ENCODE measurements around the gene UBA5.
A peak's percentile ranks its signal among the peaks of the same experiment; 100 is the strongest.

UBA5 gene

DNA sequence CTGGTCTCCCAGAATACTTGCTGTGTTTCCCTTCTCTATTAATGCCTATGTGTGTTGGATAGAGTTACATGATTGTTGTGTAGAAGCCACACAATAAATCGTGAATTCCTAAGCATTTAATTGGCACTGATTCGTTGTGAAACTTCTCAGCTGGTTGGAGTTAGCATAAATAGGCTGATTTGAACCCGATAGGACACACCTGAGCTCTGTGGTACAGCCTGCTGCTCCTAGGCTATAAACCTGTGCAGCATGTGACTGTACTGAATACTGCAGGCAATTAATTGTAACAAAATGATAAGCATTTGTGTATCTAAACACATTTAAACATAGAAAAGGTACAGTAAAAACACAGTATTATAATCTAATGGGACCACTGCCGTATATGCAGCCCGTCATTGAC lies 5.4 kb upstream of the UBA5 start:
- no peak for DNase-seq

DNA sequence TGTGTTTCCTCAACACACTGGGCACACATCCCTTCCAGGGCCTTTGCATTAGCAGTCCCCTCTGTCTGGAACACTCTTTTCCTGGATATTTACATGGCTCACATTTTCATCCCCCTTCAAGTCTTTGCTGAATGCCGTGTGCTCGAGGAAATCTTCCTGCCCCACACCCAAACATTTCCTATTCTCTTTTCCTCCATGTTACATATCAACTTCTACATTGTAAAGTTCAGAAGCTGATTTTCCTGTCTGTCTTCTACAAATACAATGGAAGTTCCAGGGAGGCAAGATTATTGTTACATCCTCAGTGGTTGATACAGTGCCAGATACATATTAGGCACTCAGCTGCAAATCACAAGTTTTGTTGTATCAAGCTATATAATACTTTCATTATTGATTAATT lies 4.7 kb upstream of the UBA5 start:
- no peak for DNase-seq

DNA sequence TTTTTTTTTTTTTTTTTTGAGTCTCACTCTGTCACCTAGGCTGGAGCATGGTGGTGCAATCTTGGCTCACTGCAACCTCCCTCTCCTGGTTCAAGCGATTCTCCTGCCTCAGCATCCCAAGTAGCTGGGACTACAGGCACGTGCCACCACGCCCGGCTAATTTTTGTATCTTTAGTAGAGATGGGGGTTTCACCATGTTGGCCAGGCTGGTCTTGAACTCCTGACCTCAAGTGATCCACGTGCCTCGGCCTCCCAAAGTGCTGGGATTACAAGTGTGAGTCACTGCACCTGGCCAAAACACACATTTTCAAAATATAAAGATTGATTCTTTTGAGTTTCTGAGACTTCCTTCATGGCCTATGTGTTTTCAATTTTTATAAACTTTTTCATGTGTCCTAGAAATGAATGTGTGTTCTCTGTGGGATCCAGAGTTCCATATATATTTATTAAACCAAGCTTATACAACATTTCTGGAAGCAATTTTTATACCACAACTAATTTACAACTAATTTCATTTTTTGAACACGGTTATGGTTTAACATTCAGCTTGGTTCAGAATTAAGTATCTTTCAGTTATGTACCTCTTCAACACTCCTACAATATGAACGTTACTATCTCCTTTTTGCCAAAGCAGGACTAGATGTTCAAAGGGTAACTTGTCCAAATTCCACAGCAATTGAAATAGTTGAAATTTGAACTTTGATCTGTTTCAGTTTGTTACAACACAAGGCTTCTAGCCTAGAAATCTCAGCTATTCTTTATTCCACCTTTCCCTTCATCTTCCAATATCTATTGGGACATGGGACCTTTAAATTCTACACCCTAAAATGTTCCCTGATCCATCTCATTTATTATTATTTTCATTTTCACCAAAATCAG lies 2.0 kb upstream of the UBA5 start:
- no peak for DNase-seq

DNA sequence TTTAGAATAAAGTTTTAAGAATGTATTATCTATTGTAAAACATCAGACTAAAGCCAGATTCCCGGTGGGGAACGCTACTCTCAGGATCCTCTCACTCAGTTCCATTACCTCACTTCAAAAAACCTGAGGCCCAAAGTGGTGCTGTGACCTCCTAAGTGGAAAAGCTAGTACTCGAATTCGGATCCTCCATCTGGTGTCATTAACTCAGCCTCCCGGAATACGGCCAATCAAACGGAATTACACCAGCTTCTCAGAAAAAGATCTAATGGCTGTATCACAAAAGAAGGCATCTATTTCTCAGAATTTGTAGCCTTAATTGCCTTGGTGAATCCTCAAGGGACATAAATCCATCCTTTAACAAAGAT lies 1.1 kb upstream of the UBA5 start:
- DNase-seq = peak in 1 of 3 donors; percentile 6

DNA sequence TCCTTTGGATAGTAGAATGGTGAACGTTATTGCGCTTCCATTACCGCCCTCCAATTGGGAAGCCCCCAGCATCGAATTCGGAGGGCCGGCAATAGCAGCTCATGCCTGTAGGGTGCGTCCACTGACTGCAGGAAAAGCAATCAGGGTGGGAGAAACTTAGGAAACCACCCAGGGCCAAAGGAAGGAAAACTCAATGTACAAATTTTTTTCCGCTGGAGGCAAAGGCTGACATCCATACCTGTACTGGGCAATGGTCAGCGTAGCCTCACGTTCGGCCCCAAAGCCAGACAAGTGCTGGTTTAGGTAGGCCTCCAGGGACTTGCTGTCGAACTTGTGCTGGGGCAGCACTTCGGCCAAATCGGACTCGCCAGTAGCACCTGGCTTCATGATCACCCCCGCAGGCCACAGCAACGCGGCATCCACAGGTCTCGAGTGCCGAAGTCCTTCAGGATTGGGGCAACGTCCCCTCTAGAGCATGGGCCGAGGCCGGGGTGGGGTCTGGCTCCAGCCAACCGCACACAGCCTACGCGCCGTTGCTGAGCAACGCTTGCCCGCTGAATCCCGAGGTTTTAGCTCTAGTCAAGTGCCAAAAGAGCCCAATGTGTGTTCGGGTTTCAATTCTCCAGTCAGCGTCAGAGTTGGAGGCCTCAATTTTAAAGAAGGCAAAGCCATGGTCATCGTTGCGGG lies 621 bp upstream of the UBA5 start, which contains the start of gene ACAD11:
TSS of gene ACAD11 (minus strand) at position 445 of the 687 bp plus-strand sequence. CDS start at position 387, 58 bp downstream.
- peak; percentile 67 to 72 (median 69) for DNase-seq

DNA sequence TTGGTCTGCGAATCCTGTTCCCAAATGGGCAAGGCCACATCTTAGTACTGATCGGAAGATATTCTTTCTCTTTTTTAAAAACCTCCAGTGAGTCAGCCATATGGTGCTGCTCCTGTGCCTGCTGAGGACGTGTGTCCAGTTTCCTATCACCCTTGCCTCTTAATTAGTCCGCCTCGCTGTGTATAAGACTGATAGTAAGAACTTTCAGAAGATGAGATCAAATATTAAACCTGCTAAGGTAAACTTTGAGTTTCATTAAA lies 612 bp downstream of the UBA5 start:
- DNase-seq = peak in 2 of 3 donors; percentile 32 to 40

DNA sequence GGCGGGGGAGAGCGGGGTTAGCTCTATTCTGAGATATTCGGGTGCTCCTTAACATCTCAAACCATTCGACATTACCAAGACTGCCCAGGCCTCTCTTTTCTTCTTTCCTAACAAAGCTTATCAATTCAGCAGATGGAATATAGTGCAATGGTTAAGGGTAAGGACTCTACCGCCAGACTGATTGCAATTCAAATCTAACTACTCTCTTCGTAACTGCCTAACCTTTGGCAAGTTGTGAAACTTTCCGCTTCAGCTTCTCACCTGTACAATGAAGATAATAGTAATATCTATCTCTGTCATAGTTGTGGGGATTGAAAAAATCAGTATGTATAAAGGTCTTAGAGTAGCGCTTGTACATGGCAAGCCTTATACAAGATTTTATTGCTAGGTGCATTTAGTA lies 972 bp downstream of the UBA5 start:
- DNase-seq = no peak

DNA sequence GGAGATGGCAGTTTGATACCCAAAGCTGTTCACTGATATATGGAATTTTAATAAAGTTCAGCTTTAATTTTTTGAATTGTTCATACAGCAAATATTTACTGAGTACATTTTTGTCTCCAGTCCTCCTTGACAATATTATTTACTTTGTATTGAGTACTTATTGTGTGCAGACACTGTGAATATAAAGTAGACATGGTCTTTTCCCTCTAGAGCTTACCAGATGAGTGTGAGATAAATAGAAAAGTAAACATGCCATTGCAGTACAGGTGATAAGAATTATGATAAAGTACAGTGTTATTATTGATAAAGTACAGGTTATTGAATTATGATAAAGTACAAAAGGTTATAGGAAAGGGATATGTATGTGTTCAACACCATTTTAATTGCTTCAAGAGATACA lies 2.1 kb downstream of the UBA5 start:
- no peak for DNase-seq

DNA sequence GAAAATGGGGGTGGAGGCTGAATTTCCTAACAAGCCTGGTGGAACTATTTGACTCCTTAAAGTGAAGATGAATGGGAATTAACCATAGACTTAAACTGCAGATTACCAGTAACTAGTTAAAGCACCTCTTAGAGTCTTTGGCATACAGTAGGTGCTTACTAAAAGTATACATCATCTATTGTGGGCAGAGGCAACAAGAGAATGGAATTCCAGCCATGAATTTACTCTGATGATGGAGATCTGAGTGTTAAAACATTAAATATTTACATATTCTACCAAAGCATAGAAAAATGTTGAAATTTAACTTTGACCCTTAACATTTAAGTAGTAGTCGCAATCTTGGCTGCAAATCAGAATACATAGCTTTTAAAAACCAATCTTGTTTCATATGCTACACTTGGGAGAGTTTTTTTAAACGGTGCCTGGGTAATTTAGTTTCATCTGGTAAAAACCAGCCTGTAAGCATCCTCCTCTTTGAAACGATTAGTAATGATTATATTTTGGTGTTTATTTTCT lies 5.2 kb downstream of the UBA5 start:
- no peak for DNase-seq

DNA sequence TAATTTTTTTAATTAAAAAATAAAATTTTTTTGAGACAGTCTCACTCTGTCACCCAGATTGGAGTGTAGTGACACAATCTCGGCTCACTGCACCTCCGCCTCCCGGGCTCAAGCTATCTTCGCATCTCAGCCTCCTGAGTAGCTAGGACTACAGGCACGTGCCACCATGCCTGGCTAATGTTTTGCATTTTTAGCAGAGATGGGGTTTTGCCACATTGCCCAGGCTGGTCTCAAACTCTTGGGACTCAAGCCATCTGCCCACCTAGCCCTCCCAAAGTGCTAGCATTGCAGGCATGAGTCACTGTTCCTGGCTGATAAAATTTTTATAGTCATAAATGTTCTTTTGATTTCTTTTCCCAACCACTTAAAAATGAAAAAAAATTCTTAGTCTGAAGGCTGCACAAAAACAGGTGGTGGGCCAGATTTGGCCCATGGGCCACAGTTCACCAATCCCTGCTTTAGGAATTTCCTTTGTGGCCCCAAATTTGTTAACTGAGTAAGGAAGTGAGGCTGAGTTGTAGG lies 9.2 kb downstream of the UBA5 start:
- DNase-seq = no peak

DNA sequence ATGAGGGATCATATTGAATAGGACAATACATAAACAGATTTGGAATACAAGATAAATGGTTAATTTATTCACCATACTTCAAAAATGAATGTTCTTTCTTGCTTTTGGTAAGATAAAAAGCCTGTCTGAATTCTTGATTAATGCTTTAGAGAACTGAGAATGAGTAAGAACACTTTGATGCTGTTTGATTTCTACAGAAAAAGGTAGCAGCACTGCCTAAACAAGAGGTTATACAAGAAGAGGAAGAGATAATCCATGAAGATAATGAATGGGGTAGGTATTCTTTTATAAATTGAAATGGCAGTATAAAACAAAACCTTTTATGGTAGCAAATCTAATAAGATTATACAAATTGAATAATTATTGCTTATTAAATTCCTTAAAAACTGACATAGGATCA lies 15.3 kb downstream of the UBA5 start:
- no peak for DNase-seq

DNA sequence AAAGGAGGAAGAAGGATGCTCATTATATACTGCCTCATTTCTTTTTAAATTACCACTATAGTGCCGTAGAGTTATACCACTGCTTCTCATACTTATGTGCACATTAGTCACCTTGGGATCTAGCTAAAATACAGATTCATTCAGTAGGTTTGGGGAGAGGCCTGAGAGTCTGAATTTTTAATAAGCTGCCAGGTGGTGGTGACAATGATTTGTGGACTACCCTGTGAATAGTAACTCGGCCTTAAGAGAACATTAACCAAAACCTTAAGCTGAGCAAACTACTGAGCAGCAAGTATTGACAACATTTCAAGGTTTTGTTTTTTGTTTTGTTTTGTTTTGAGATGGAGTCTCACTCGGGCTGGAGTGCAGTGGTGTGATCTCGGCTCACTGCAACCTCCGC lies 19.8 kb downstream of the UBA5 start:
- no peak for DNase-seq

DNA sequence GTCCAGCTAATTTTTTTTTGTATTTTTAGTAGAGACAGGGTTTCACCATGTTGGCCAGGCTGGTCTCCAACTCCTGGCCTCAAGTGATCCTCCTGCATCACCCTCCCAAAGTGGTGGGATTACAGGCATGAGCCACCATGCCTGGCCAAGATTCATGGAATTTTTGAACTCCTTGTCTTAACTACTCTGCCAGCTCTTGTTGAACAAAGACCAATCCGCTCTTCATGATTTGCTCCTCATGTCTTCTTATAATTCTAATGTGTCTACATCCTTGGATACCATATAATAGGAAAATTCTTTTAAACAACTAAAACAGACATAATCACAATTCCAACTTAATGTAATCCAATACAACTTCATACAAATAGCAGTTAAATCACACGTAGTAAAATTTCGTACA lies 21.3 kb downstream of the UBA5 start:
- DNase-seq = no peak

DNA sequence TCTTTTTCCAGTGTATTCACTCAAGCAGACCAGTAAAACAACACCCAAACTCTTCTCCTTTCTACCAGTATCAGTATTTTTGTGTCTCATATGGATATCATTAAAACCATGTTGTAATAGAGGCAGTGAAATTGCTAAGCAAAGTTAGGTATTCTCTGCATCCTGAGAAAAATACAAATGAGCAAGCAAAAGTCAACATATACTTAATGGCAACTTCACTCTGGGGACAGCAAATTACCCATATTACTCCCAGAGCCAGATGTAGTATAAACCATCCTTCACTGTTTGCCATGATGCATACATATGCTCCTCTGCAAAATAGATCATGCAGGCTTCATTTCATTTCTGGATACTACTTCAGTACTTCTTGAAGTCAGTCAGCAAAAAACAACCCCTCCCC lies 22.1 kb downstream of the UBA5 start:
- no peak for DNase-seq

DNA sequence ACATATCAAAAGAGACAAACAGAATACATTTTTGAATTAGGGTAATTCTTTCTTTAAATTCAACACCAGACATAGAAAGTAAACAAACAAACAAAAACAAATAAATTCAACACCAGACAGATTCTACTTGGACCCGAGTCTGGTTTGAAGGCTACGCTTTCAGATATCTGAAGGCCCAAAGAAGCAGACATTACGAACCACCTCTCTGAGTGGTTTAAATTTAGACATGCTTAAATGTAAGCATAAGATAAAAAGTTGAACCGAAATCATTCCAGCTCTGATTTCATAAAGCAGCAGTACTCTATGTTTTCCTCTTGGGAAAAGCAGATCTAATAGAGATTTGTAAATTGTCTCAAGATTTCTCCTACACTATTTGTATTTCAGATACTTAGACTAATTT lies 29.9 kb downstream of the UBA5 start:
- no peak for DNase-seq

DNA sequence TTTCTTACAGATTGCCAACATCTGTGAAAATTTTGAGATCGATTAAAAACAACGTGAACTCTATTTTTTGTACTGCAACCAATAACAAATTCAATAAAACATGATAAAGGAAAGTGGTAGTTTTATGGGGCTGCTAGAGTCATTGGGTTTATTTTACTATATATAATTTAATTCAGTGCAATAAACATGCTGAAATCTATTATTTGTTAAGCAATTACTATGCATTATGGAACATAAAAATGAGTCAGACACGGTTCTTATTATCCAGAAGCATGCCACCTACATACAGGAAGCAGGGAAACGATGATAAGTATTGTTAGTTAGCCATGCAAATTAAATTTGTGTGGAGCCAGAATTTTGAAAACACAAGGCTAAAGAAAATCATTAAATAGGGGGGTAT lies 34.9 kb downstream of the UBA5 start:
- no peak for DNase-seq

DNA sequence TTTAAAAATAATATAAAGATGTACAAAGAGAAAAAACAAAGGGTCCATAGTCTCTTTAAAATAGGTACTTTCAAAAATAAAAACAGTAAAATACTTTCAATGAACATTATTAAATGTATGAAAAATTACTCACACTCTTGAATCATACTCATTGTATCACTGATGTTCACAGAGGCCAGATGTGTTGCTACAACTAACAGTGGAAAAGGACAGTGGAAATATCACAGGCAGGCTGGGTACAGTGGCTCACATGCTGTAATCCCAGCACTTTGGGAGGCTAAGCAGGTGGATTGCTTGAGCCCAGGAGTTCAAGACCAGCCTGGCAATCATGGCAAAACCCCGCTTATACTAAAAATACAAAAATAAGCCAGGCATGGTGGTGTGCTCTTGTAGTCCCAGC lies 35.3 kb downstream of the UBA5 start:
- DNase-seq = no peak

DNA sequence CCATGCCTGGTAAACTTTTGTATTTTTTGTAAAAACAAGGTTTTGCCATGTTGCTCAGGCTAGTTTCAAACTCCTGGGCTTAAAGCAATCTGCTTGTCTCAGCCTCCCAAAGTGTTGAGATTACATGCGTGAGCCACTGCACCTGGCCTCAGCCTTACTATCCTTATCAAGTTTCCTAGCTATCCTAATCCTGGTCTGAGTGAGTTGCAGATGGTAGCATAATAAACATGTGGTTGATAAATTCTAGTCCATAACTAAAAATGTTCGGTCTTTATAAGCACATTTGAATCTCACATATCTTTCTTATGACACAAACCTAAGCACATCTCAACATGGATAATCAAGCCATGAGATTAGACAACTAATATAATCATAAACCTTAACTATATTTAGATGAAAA lies 43.6 kb downstream of the UBA5 start:
- no peak for DNase-seq

DNA sequence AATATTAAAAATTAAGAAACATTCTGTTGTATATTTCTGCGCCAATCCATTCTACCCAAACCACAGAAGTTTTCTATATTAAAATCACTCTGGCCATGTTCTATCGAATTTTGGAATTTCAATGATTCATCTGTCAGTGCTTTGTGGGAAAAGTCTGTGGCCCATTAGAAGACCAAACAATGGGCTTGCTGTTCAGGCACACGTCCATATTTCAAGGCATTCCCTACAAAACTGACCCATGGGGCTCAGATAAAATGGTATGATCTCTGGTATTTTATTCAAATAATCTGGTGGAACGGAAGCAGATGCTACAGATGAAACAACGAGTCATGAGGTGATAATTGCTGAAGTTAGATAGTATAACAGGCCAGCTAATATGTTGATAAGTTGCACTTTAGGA lies 49.6 kb downstream of the UBA5 start:
- DNase-seq = no peak

DNA sequence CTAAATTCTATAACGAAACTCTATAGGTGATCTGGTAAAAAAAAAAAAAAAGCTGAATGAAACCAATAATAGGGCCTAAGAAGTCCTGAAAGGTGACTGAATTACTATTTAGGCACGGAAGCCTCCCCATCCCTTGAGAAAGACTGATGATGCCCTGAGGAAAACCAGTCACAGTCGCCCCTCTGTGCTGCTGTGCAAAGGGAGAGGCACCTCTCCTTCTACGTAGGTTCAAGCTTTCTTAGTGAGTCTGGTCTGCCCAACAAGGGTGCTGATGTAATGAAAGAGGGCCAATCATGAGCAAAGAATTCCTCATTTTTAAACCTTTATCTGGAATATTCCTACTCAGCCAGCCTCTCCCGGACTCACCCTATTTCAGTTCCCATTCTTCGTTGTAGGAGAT lies 50.2 kb downstream of the UBA5 start:
- no peak for DNase-seq

DNA sequence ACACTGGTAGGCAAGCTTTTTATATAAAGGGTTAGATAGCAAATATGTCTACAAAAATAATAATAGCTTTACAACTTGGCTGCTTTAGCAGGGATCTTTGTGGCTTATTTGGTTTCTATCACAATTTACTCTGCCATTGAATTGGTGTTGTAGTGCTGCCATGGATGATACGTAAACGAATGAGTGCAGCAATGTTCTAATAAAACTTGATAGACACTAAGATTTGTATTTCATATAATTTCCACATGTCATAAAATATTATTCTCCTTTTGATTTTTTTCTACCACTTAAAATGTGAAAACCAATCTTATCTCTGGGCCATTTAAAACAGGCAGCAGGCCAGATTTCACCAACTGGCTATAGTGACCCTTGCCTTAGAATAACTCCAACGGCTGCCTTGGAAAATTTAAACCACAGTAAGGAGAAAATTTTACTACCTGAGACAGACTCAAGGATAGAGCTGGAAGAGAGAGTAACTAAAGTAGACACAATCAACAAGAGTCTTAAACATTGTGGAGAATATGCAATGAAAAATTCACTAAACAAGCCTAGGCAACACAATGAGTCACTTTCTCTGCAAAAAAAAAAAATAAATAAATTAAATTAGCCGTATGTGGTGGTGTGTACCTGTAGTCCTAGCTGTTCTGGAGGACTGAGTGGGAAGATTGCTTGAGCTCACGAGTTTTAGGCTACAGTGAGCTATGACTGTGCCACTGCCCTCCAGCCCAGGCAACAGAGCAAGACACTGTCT lies 54.0 kb downstream of the UBA5 start:
- DNase-seq = no peak

DNA sequence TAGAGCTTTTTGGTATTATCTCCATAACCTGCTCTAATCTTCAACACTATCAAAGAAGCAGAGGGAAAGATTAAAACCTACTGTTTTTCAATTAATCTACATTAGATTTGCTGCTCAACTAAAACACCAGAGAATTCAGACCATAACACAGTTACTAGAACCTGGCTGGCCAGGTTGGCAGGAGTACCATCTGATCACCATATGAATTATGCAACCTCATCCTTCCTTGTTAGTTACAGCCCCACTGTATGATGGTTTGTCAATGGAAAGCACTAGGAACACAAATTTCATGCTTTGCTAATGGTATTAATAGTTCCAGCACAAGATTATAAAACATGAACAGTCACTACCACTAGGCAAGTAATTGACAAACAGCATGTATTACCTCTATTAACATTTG lies 56.2 kb downstream of the UBA5 start:
- no peak for DNase-seq

DNA sequence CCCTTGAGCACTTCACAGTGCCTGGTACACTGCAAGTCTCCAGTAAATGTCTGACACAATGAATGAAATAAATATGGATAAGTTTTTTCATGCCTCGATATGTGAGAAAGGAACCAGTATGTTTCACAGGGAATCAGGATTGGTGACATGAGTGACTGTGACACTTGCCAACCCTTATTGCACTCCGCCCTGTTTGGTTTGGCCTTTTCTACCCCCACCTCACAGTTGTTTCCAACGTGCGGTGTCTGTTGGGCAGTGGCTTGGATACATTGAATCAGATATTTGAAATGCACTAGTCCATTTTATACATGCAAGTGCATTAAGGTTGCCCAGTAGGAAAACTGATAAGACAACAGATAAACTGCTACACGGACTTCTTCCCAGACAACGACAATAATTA lies 60.1 kb downstream of the UBA5 start:
- no peak for DNase-seq

Measured in suppressor macrophage treated with lipopolysaccharide for 1 hour (primary cell).